ENCODE results near the gene JUP.

- TF ChIP-seq CTCF (IDR thresholded peaks at IDR 0.05; ENCODE audit: low read length) (no peak), EZH2 (optimal IDR thresholded peaks at IDR 0.05; ENCODE audit: low read depth, low read length) (no peak)
Measured at GRCh38 chr17:41813699-41814124, 27.2 kb upstream of the JUP start.
